ENCODE measurements around the gene RGS7.

GRCh38 chr1:241308011-241308410 lies 49.0 kb downstream of the RGS7 start:
- TF ChIP-seq, protein P1, sequence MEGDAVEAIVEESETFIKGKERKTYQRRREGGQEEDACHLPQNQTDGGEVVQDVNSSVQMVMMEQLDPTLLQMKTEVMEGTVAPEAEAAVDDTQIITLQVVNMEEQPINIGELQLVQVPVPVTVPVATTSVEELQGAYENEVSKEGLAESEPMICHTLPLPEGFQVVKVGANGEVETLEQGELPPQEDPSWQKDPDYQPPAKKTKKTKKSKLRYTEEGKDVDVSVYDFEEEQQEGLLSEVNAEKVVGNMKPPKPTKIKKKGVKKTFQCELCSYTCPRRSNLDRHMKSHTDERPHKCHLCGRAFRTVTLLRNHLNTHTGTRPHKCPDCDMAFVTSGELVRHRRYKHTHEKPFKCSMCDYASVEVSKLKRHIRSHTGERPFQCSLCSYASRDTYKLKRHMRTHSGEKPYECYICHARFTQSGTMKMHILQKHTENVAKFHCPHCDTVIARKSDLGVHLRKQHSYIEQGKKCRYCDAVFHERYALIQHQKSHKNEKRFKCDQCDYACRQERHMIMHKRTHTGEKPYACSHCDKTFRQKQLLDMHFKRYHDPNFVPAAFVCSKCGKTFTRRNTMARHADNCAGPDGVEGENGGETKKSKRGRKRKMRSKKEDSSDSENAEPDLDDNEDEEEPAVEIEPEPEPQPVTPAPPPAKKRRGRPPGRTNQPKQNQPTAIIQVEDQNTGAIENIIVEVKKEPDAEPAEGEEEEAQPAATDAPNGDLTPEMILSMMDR (IDR thresholded peaks at IDR 0.05), result no peak
- TF ChIP-seq POLR2A (IDR thresholded peaks at IDR 0.05), result no peak

All from right lobe of liver (tissue), 4 donors.